Sigmoid colon (tissue), 7 donors: ENCODE measurements around the gene C1orf74. TPM values are rescaled to one million over a fixed set of nuclear protein-coding genes. Genes with fewer than 3 reads are reported as not detected.

Source experiments
- DNase-seq: peaks from one replicate; pipeline ENCODE4 v3.0.0-alpha.2; 2019
- H3K27ac ChIP-seq, 4 donors: fragments of 200-600 bp; sonication (generic); one replicate each; pipeline ENCODE4 v1.5.1; 2016 to 2019; ENCODE audit warnings: mild to moderate bottlenecking in 1 of 4
- H3K27me3 ChIP-seq, 3 donors: fragments of 200-600 bp; sonication (generic); one replicate each; pipeline ENCODE4 v1.5.1; 2019; ENCODE audit warnings: mild to moderate bottlenecking in 1 of 3
- H3K36me3 ChIP-seq, 4 donors: fragments of 200-600 bp; sonication (generic); one replicate each; pipeline ENCODE4 v1.5.1; 2016 to 2019
- H3K4me1 ChIP-seq, 4 donors: fragments of 200-600 bp; sonication (generic); one replicate each; pipeline ENCODE4 v1.5.1; 2017 to 2019
- H3K4me3 ChIP-seq, 4 donors: fragments of 200-600 bp; sonication (generic); one replicate each; pipeline ENCODE4 v1.5.1; 2017 to 2019; ENCODE audit warnings: mild to moderate bottlenecking in 2 of 4, moderate library complexity in 1 of 4
- H3K9me3 ChIP-seq, 4 donors: fragments of 200-600 bp in 3 of 4; sonication (generic) in 3 of 4; one replicate each; pipeline versions ENCODE4 v1.5.1 to v1.6.1; 2013 to 2019
- CTCF ChIP-seq, 4 experiments: fragments of 450-650 bp in 3 of 4; fragments of 200-600 bp in 1 of 4; IDR thresholded peaks; one replicate each; pipeline ENCODE4 v1.5.1; 2016 to 2019; ENCODE audit warnings: antibody characterized with exemption in 4 of 4, mild to moderate bottlenecking in 3 of 4, moderate library complexity in 2 of 4
- EP300 ChIP-seq, 4 donors: sonication (generic); formaldehyde crosslinking; IDR thresholded peaks; one replicate each; pipeline ENCODE4 v1.6.1; 2017; ENCODE audit warnings: antibody characterized with exemption in 4 of 4
- POLR2A ChIP-seq, 2 donors: fragments of 450-650 bp; IDR thresholded peaks; one replicate each; pipeline ENCODE4 v1.6.1; 2016; ENCODE audit warnings: antibody characterized with exemption in 2 of 2, mild to moderate bottlenecking in 2 of 2, moderate library complexity in 2 of 2
- POLR2AphosphoS5 ChIP-seq, 4 donors: sonication (generic); formaldehyde crosslinking; IDR thresholded peaks; one replicate each; pipeline ENCODE4 v1.6.1; 2017; ENCODE audit warnings: antibody characterized with exemption in 4 of 4
- WGBS, 2 donors: extraction: QIAGEN DNeasy Blood & Tissue Kit; methylation state at CpG; one replicate each; pipeline ENCODE4 v1.1.7; 2013; 5-methylcytosine and 5-hydroxymethylcytosine counted together
- intact Hi-C: fragments of 100-400 bp; cut with DNase I; formaldehyde crosslinking; loops from one replicate; pipeline ENCODE4 v1.15.1; 2023
- polyA plus RNA-seq, 3 donors: library from polyadenylated mRNA; stranded (reverse); fragments of 200-250 nt; gene quantifications; one replicate each; pipeline ENCODE4 v1.2.3, GENCODE V29; 2013
- total RNA-seq, 4 donors: library from RNA; depleted of rRNA; stranded (reverse); fragments of >200 nt; gene quantifications; one replicate each; pipeline ENCODE4 v1.1.0, GENCODE V29; 2016
- donor health status: healthy with polysubstance abuse.
- donor health status: Bipolar disorder and iron deficiency.
- donor health status: healthy.

C1orf74 gene
- total and polyA plus RNA-seq, 7 donors: 0.28 to 1.8 (median 1.2) TPM

DNA sequence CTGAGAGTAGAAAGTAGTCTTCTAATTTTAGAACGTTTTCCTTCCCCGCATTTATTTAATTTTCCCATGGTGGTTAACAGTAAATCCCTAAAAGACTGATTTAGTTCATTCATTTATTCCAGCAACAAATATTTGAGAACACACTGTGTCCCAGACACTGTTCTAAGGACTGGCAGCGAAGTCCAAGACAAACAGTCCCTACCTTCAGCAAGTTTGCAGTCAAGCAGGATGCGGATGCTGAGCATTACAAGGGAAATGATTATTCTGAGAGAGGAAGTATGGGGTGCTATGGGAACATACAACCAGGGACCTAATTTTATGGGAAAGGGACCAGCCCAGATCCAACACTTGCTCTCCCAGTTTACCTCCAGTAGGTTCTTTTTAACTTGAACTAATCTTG, 1.2 kb upstream of the C1orf74 start:
- H3K4me3 ChIP-seq: no peak overlapping the region
- no peak for DNase-seq
- no peaks in the 10 kb centered on the region for H3K9me3 ChIP-seq
- H3K27ac ChIP-seq: peak overlapping the region in 3 of 4 donors; percentile 81 to 87 (median 86)
- no peaks in the 10 kb centered on the region for H3K27me3 ChIP-seq
- H3K4me1 ChIP-seq: peaks cover 0 to 28% (median 27%) of the 10 kb centered on the region in 4 donors
- 96 to 97% methylated on average over 4 of the region's 4 CpGs for WGBS, 2 donors
- H3K36me3 ChIP-seq: no peaks in the 10 kb centered on the region
- TF ChIP-seq POLR2A (IDR thresholded peaks at IDR 0.05): no peak
- TF ChIP-seq POLR2AphosphoS5 (IDR thresholded peaks at IDR 0.05): no peak
- TF ChIP-seq EP300 (IDR thresholded peaks at IDR 0.05): no peak
- TF ChIP-seq CTCF (IDR thresholded peaks at IDR 0.05): no peak
- intact Hi-C loops: loop anchor here (1.0 to 2.0 kb wide), 2 partner anchors 17 to 42 kb away; partner anchors contain the start of gene UTP25

DNA sequence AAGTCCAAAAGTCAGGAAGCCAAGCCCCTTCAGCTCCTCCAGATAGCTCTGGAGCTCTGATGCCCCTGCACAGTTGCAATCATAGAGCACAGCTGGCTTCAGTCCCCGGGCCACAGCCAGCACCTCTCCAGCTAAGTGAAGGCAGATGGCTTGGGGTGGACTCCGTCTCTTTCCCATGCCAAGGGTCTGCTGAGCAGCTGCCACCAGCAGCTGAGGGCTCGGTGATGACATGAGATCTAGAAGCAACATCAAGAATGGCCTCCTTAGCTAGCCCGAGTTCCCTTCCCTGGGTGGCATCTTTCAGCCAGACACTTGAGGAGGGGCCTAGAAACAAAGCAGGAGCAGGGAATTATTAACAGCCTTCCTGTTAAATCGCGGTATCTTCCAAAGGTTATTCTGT, 973 bp downstream of the C1orf74 start:
- H3K27me3 ChIP-seq: no peaks in the 10 kb centered on the region
- no peak for TF ChIP-seq EP300 (IDR thresholded peaks at IDR 0.05)
- TF ChIP-seq POLR2A (IDR thresholded peaks at IDR 0.05): no peak
- no peak for TF ChIP-seq CTCF (IDR thresholded peaks at IDR 0.05)
- no peak for TF ChIP-seq POLR2AphosphoS5 (IDR thresholded peaks at IDR 0.05)
- peaks cover 0 to 27% (median 26%) of the 10 kb centered on the region in 4 donors for H3K4me1 ChIP-seq
- no peak overlapping the region for H3K27ac ChIP-seq
- no peaks in the 10 kb centered on the region for H3K36me3 ChIP-seq
- DNase-seq: no peak
- intact Hi-C loops: no loop called here
- peak overlapping the region in 2 of 4 donors; percentile 62 to 63 for H3K4me3 ChIP-seq
- 50 to 67% methylated on average over 6 of the region's 6 CpGs for WGBS, 2 donors
- H3K9me3 ChIP-seq: no peaks in the 10 kb centered on the region

GRCh38 chr1:209780268-209780667, 4.1 kb downstream of the C1orf74 start:
- DNase-seq: no peak
- no peaks in the 10 kb centered on the region for H3K9me3 ChIP-seq
- H3K27me3 ChIP-seq: no peaks in the 10 kb centered on the region
- TF ChIP-seq POLR2A (IDR thresholded peaks at IDR 0.05) (no peak), EP300 (IDR thresholded peaks at IDR 0.05) (no peak), CTCF (IDR thresholded peaks at IDR 0.05) (no peak), POLR2AphosphoS5 (IDR thresholded peaks at IDR 0.05) (no peak)
- 28 to 75% methylated on average over 4 of the region's 4 CpGs for WGBS, 2 donors
- no peaks in the 10 kb centered on the region for H3K36me3 ChIP-seq
- H3K4me3 ChIP-seq: no peak overlapping the region
- peaks cover 0 to 11% (median 9%) of the 10 kb centered on the region in 4 donors for H3K4me1 ChIP-seq
- intact Hi-C loops: no loop called here
- no peak overlapping the region for H3K27ac ChIP-seq

DNA sequence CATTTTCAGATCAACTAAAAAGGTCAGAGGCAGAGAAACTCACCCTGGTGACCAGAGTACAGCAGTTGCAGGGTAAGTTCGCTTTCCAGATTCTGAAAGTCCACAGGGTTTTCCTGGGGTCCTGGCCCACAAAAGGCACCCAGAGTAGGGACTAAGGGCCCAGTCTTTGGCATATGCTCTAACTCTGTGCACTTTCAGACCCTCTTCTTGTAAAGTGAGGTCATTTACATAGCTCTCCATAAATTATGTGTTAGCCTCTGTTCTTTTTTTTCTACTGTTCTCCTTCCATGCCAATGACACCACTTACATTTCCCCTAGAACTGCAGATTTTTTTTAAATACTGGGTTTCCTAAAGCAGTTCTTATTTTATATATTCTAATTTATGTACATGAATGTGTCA, 6.3 kb downstream of the C1orf74 start:
- Histone ChIP-seq H3K27ac (no peak overlapping the region), H3K4me3 (no peak overlapping the region), H3K9me3 (no peaks in the 10 kb centered on the region), H3K36me3 (no peaks in the 10 kb centered on the region), H3K27me3 (no peaks in the 10 kb centered on the region), H3K4me1 (peaks cover 0 to 1% (median under 1%) of the 10 kb centered on the region in 4 donors)
- TF ChIP-seq CTCF (IDR thresholded peaks at IDR 0.05): no peak
- no peak for TF ChIP-seq POLR2A (IDR thresholded peaks at IDR 0.05)
- no peak for TF ChIP-seq POLR2AphosphoS5 (IDR thresholded peaks at IDR 0.05)
- TF ChIP-seq EP300 (IDR thresholded peaks at IDR 0.05): no peak
- intact Hi-C loops: no loop called here
- DNase-seq: no peak
- 98% methylated on average over 1 of the region's 1 CpG for WGBS, 2 donors

GRCh38 chr1:209777587-209777986, 6.8 kb downstream of the C1orf74 start:
- H3K4me1 ChIP-seq: no peaks in the 10 kb centered on the region
- H3K27me3 ChIP-seq: no peaks in the 10 kb centered on the region
- TF ChIP-seq POLR2AphosphoS5 (IDR thresholded peaks at IDR 0.05) (no peak), EP300 (IDR thresholded peaks at IDR 0.05) (no peak), POLR2A (IDR thresholded peaks at IDR 0.05) (no peak), CTCF (IDR thresholded peaks at IDR 0.05) (no peak)
- 94 to 98% methylated on average over 2 of the region's 2 CpGs for WGBS, 2 donors
- intact Hi-C loops: no loop called here
- DNase-seq: no peak
- H3K4me3 ChIP-seq: no peak overlapping the region
- H3K36me3 ChIP-seq: no peaks in the 10 kb centered on the region
- H3K9me3 ChIP-seq: no peaks in the 10 kb centered on the region
- no peak overlapping the region for H3K27ac ChIP-seq
